Kidney epithelial cell (primary cell): Measurements from ENCODE around the gene SLC39A11. TPM values are rescaled to one million over a fixed set of nuclear protein-coding genes. Genes with fewer than 3 reads are reported as not detected.

ENCODE experiments used
- DNase-seq: peaks from one replicate; pipeline ENCODE4 v3.0.0-alpha.2; 2010; ENCODE audit warnings: low read depth
- H3K27me3 ChIP-seq: 2 replicates; pipeline ENCODE4 v1.6.0; 2011; ENCODE audit warnings: low read length; ENCODE audit not compliant: control insufficient read depth, insufficient read depth
- H3K36me3 ChIP-seq: 2 replicates; pipeline ENCODE4 v1.5.1; 2011; ENCODE audit warnings: low read length; ENCODE audit not compliant: control insufficient read depth, insufficient read depth
- H3K4me3 ChIP-seq: 2 replicates; pipeline ENCODE4 v1.5.1; 2011; ENCODE audit warnings: low read depth, mild to moderate bottlenecking, control low read depth, low read length
- CTCF ChIP-seq: IDR thresholded peaks from 2 replicates; pipeline ENCODE4 v1.5.1; 2011; ENCODE audit warnings: mild to moderate bottlenecking, moderate library complexity, low read length, control low read depth, inconsistent platforms; ENCODE audit not compliant: insufficient read depth, poor library complexity, severe bottlenecking
- total RNA-seq: library from RNA; depleted of rRNA; stranded (reverse); fragments of >200 nt; gene quantifications from 2 replicates; pipeline ENCODE4 v1.2.3, GENCODE V29; 2015

The SLC39A11 gene
- total RNA-seq, 1 donor from 2014 or later: 13.0 TPM

GRCh38 chr17:72950242-72950931, 142.1 kb downstream of the SLC39A11 start:
- Histone ChIP-seq H3K27me3 (no peaks in the 10 kb centered on the region), H3K36me3 (no peaks in the 10 kb centered on the region), H3K4me3 (no peak overlapping the region)
- no peak for TF ChIP-seq CTCF
- DNase-seq: no peak

GRCh38 chr17:72948115-72948514, 144.4 kb downstream of the SLC39A11 start:
- no peaks in the 10 kb centered on the region for H3K36me3 ChIP-seq
- no peak overlapping the region for H3K4me3 ChIP-seq
- H3K27me3 ChIP-seq: no peaks in the 10 kb centered on the region
- no peak for DNase-seq
- TF ChIP-seq CTCF: no peak

- no peak for DNase-seq
- no peak for TF ChIP-seq CTCF
- no peaks in the 10 kb centered on the region for H3K27me3 ChIP-seq
- no peaks in the 10 kb centered on the region for H3K36me3 ChIP-seq
- H3K4me3 ChIP-seq: no peak overlapping the region
Observed at GRCh38 chr17:72947475-72947874, 145.0 kb downstream of the SLC39A11 start.

- TF ChIP-seq CTCF: no peak
- DNase-seq: no peak
- Histone ChIP-seq H3K36me3 (no peaks in the 10 kb centered on the region), H3K27me3 (no peaks in the 10 kb centered on the region), H3K4me3 (no peak overlapping the region)
Observed at GRCh38 chr17:72946696-72947095, 145.8 kb downstream of the SLC39A11 start.

- DNase-seq: no peak
- no peaks in the 10 kb centered on the region for H3K27me3 ChIP-seq
- TF ChIP-seq CTCF: no peak
- H3K36me3 ChIP-seq: no peaks in the 10 kb centered on the region
- H3K4me3 ChIP-seq: no peak overlapping the region
Observed at GRCh38 chr17:72946156-72946555, 146.3 kb downstream of the SLC39A11 start.

GRCh38 chr17:72945473-72945872, 147.0 kb downstream of the SLC39A11 start:
- DNase-seq: no peak
- H3K4me3 ChIP-seq: no peak overlapping the region
- H3K36me3 ChIP-seq: no peaks in the 10 kb centered on the region
- no peak for TF ChIP-seq CTCF
- no peaks in the 10 kb centered on the region for H3K27me3 ChIP-seq
